ENCODE results near the gene ABTB2.

Gene ABTB2

DNA sequence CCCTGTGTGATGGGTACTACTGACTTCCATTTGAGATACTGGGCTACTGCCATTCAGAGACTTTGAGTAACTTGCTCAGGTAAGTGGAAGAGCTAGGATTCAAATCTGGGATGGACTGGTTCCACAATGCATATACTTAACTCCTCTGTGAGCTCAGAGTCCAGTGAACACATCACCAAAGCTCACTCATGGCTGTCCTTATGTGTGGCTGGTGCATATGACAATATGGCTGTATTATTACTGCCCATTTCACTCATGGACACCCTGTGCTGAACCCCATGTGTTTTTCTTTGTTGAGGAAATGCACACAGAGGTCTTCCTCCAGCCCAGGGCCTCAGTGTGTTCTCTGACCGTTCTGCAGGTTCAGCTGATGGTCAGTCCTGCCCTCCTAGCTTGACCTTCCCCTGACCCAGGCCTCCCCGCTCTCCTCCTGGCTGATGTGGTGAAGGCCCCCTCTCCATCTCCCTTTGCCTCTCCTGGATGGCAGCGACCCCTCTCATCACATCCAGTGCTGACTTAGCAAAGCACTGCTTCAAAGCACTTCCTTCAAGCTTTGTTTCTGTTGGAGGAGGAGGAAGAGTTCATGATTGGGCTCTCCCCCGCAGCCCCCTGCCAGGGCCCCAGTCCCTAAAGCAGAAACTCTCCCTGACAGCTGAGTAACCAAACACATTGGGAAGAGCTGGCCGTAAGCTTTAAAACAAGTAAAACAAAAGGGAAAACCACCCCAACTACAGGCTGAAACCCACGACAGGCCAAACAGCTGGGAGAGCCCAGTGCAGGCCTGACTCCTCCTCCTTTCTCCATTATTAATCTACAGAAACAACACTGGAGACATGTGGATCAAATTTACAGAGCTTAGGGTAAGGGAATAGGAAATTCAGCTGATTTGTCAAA, 151.2 kb downstream of the ABTB2 start:
- peak; percentile 82 for DNase-seq

GRCh38 chr11:34205326-34206035, 152.3 kb downstream of the ABTB2 start:
- DNase-seq = no peak

DNA sequence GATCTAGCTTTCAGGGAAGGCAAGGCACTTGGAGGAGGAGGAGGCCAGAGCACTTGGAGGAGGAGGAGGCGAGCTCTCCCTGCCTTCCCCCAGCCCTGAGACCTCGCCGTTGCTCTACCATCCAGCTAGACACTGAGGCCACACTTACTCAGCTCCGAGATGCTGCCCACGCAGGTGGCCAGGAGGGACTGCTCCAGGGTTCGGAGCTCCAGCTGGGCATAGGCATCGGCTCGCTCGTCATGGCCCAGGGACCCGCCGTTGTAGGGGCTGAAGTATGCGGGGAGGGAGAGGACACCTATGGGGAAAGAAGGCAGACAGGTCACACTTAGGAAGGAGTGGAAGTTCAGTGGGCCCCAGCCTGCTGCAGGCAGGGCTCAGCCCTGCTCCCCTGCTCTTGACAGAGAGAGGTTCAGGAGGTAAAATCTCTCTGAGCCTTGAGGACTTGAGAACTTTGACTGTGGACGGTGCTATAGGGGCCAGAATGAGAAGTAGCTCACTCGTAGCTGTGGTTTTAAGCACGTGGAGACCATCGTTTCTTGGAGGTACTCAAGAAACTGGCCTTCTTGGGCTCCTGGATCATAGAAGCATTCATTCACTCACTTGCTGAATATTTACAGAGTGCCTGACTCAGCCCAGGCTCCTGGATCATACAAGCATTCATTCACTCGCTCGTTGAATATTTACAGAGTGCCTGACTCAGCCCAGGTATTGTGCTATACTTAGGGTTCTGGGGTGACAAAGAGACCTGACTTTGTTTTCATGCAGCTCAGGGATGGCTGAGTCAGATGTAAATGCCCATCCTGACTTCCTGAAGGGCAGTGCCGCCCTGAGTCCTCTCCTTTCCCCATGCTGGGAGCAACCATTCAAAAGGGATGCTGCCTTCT, 153.2 kb downstream of the ABTB2 start:
- DNase-seq = no peak

DNA sequence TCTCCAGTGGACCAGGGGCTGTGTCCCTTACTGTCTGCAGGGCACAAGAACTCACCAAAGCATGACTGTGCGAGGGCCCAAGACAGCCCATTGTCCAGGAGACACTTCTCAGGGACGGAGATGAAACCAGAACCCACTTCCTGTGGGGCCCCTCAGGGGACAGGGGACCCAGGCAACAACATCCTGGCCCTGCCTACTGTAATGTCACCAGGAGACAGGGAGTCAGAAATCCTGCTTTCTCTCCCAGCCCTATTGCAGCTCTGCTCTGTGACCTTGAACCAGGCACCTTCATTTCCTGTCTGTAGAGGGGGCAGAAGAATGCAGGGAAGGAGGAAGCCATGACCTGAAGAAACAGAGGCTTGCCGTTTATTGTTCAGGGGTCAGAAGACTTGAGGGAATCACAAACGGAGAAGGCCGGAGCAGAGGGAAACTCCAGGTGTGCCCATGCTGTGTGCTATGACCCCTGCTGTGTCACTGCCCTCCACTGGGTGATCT, 154.4 kb downstream of the ABTB2 start:
- no peak for DNase-seq

DNA sequence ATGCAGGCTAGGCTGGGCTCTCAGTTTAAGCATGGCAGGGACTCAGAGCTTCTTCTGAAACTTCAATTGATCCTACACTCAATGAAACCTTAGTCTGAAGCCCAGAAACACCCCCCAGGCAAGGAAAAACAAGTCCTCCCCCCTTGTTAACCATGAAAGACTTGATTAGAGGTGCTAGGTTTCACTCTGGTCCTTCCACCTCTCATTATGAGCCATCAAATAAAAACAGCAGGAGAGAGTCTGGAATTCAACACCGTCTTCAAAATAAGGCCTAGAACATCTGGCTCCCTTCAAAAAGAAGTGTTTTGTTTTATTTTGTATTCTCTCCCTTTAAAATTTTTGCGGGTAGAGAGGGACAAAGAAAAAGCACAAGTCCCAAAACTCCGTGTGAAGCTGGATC, 156.7 kb downstream of the ABTB2 start:
- DNase-seq = no peak

- no peak for DNase-seq
These were observed 158.3 kb downstream of the ABTB2 start for GRCh38 chr11:34199525-34199924.

DNA sequence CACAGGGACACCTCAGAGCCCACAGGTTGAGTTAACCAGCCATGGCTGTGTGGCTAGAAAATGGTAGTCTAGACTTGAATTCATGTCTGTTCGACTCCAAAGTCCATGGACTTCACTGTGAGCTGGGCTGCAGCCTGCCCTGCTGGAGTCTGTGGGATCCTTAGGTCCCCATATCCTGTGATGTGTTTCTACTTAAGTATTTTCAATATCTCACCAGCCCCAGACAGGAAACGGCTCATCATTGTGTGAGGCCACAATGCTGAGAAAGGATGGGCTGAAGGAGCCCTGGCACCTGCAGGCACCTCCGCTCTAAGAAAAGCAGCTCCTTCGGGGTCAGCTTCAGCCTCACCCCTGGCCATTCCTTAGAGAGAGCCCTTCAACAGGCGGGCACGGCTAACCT, 159.3 kb downstream of the ABTB2 start:
- DNase-seq = no peak

GRCh38 chr11:34197256-34197655, 160.6 kb downstream of the ABTB2 start:
- no peak for DNase-seq

DNA sequence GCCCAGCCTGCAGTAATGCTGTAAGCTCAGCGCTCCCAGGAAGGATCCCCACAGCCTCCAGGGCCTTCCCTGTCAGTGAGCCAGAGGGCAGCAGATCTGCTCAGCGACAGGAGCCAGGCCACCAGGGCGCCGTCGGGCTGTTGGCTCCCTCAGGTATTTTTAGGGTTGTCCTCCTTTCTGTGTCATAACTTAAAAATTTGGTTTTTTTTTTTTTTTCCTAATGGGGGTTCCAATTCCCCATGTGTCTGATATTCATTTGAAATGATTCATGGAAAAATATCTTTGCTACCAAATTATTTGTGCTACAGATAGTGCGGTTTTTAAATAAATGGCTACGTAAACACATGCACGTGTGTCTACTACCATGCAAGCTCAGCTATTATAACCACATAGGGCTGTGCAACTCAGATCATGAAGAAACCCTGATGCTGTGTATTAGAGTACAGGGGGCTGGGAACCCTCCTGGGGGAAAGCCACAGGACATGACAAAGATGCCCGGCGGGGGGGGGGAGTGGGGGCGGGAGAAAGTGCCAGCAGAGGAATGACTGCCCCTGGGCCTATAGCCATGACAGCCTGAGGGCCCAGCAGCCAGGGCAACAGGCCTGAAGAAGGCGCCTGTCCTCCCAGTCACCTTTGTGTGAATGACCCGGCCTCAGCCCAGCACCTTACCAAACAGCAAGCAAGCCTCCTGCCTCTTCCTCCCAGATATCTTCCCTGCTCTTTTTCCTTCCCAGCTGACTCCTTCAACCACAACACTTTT, 163.1 kb downstream of the ABTB2 start:
- DNase-seq = no peak

GRCh38 chr11:34192481-34193401, 165.1 kb downstream of the ABTB2 start:
- peak; percentile 78 for DNase-seq

DNA sequence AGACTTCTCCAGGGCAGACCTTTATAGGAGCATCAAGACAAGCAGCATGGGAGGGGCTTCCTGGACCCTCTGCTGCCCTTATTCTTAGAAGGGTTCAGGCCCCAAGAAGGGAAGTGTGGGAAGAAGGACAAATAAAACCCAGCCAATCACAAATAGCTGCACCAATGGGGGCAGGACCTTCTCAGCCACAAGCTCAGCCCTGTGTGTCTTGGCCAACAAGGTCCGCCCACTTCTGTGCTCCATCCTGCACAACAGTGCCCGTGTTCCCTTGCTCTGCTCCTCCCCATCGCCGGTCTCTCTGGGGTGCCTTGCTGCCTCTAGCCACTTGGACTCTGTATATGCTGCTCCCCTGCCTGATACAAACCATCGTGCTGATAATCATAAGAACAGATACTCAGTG, 166.2 kb downstream of the ABTB2 start:
- DNase-seq = no peak

DNA sequence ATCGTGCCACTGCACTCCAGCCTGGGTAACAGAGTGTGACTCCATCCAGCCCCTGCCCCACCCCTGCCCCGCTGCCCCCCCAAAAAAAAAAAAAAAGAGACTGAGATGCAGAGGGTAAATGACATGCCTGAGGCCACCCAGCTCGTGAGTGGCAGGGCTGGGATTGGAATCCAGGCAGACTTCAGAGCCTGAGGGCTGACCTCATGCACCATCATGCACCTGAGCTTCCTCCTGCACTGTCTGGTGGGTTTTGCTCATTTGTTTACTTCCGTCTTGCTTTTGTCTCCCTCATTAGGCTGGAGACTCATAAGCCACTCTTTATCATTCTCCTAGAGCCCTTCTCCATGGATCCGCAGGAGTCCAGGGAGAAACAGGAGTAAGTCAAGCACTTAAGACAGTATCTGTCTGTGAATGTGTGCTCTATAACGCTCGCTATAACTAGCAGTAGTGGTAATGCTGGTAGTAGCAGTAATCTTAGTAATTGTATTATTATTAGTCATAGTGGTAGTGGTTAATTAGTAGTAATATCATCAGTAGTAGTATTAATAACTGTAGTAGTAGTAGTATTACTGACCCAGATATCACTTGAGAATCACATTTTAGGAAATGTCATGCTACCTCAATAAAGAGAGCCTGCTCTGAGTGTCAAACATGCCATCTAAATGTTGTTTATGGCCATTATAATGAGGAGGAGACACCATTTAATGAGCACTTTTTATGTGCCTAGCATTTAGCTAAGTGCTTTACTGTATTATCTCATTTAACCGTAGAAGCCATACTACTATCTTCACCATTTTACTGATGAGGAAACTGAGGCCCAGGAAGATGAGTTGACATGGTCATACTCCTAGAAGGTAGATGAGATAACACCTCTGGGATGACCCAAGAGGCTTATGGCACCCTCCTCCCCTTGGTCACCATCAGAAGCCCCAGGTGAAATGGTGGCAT, 167.3 kb downstream of the ABTB2 start:
- DNase-seq = no peak

GRCh38 chr11:34189191-34189590, 168.6 kb downstream of the ABTB2 start:
- no peak for DNase-seq

- no peak for DNase-seq
These were observed 169.6 kb downstream of the ABTB2 start for GRCh38 chr11:34188181-34188580.

- DNase-seq = no peak
These were observed 171.6 kb downstream of the ABTB2 start for GRCh38 chr11:34185926-34186841.

DNA sequence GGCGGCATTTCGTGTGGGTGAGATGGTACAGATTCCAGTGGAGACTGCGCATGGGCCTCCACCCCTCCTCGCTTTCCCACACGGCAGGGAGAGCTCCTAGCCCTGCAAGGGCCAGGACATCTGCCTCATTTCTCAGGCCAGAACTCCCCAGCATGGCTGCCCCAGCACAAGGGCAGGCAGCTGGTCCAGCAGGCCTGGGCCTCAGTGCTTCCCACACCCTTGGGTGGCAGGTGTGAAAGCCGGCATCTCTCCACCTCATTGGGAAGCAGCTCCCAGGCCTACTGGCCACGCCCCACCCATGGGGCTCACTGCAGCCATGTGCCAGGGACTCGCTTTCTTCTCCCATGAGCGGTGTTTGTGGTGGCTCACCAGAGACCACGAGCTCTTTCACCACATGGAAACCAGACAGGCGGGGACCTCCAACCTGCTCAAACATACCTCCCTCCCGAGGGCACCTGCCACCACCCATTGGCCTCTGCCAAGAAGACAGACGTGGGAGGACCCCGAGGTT, 173.2 kb downstream of the ABTB2 start:
- no peak for DNase-seq

GRCh38 chr11:34183848-34184391, 173.9 kb downstream of the ABTB2 start:
- DNase-seq = no peak
